Measurements from ENCODE around the gene ZDHHC23. TPM values are rescaled to one million over a fixed set of nuclear protein-coding genes. Genes with fewer than 3 reads are reported as not detected.

Gene ZDHHC23
- total RNA-seq, 4 donors from 2014 or later = 1.4 to 7.6 (median 5.0) TPM

- WGBS, 2 donors = 71 to 72% methylated on average over 2 of the region's 2 CpGs
- intact Hi-C loops (cut with DNase I) = no loop called here
- Histone ChIP-seq H3K27me3 (no peaks in the 10 kb centered on the region), H3K9me3 (no peaks in the 10 kb centered on the region), H3K4me3 (no peak overlapping the region), H3K36me3 (peaks cover 0 to 10% (median 0%) of the 10 kb centered on the region in 3 donors), H3K4me1 (no peaks in the 10 kb centered on the region), H3K27ac (no peak overlapping the region)
- DNase-seq = no peak
- TF ChIP-seq CTCF (IDR thresholded peaks at IDR 0.05) (no peak), POLR2A (IDR thresholded peaks at IDR 0.05) (no peak)
These were observed 18.4 kb downstream of the ZDHHC23 start for GRCh38 chr3:113966172-113966571.

- Histone ChIP-seq H3K4me1 (no peaks in the 10 kb centered on the region), H3K36me3 (peaks cover 0 to 5% (median 0%) of the 10 kb centered on the region in 3 donors), H3K9me3 (peaks cover 0 to 11% (median 0%) of the 10 kb centered on the region in 3 donors), H3K27me3 (no peaks in the 10 kb centered on the region), H3K27ac (no peak overlapping the region), H3K4me3 (no peak overlapping the region)
- 52 to 53% methylated on average over 2 of the region's 2 CpGs for WGBS, 2 donors
- TF ChIP-seq POLR2A (IDR thresholded peaks at IDR 0.05) = no peak
- no peak for TF ChIP-seq CTCF (IDR thresholded peaks at IDR 0.05)
- no peak for DNase-seq
- intact Hi-C loops (cut with DNase I) = no loop called here
These were observed 21.2 kb downstream of the ZDHHC23 start for GRCh38 chr3:113968986-113969385.

- no peak for DNase-seq
- intact Hi-C loops (cut with DNase I) = no loop called here
- TF ChIP-seq CTCF (IDR thresholded peaks at IDR 0.05) = no peak
- no peak for TF ChIP-seq POLR2A (IDR thresholded peaks at IDR 0.05)
- Histone ChIP-seq H3K4me1 (no peaks in the 10 kb centered on the region), H3K9me3 (peaks cover 0 to 16% (median 0%) of the 10 kb centered on the region in 3 donors), H3K27me3 (no peaks in the 10 kb centered on the region), H3K36me3 (peaks cover 0 to 50% (median 0%) of the 10 kb centered on the region in 3 donors), H3K27ac (no peak overlapping the region), H3K4me3 (no peak overlapping the region)
- 87 to 97% methylated on average over 4 of the region's 4 CpGs for WGBS, 2 donors
These were observed 30.0 kb downstream of the ZDHHC23 start for GRCh38 chr3:113977822-113978221.

DNA sequence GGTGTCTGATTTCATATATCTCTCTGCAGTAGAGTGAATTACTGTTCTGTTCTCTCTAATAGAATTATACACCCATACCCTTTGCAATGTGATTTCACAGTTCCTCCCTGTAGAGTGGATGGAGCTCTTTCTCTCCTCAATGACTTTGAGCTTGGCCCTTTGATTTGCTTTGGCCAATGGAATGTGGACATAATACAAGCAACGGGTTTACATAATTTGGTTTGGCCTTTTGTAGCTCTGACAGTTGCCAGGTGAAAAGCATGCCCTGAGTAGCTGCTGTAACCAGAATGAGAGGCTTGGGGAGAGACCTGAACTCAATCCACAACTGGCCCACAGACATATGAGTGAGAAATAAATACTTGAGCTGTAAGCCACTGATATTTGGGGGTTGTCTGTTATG is 32.1 kb downstream of the ZDHHC23 start:
- intact Hi-C loops (cut with DNase I) = no loop called here
- Histone ChIP-seq H3K27me3 (no peaks in the 10 kb centered on the region), H3K36me3 (peaks cover 0 to 55% (median 0%) of the 10 kb centered on the region in 3 donors), H3K9me3 (no peaks in the 10 kb centered on the region), H3K27ac (no peak overlapping the region), H3K4me3 (no peak overlapping the region), H3K4me1 (no peaks in the 10 kb centered on the region)
- no peak for DNase-seq
- WGBS, 2 donors = 73% methylated on average over 1 of the region's 1 CpG; no CpG with 5 or more reads in 1 of the 2 donors
- TF ChIP-seq POLR2A (IDR thresholded peaks at IDR 0.05) (no peak), CTCF (IDR thresholded peaks at IDR 0.05) (no peak)

DNA sequence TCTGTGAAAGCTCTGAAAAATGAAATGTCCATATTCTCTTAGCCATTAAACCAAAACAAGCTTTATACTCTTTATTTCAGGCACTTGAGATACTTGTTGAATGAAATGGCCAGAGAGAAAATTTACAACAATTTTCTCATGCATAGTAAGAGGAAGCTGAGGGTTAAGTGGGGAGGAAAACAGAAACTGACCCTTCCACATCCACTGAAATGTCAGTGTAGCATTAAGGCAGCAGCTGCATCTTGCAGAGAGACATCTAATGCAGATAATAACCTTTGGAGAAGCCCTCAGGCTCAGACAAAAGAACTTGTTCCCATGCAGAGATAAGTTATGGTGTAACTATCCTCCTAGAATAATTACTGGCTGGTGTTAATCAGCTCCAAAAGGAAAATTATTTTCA is 34.0 kb downstream of the ZDHHC23 start:
- TF ChIP-seq POLR2A (IDR thresholded peaks at IDR 0.05) (no peak), CTCF (IDR thresholded peaks at IDR 0.05) (no peak)
- Histone ChIP-seq H3K9me3 (no peaks in the 10 kb centered on the region), H3K27ac (no peak overlapping the region), H3K36me3 (peaks cover 0 to 61% (median 0%) of the 10 kb centered on the region in 3 donors), H3K4me1 (no peaks in the 10 kb centered on the region), H3K27me3 (no peaks in the 10 kb centered on the region), H3K4me3 (no peak overlapping the region)
- DNase-seq = no peak
- intact Hi-C loops (cut with DNase I) = no loop called here
